ENCODE results near the gene CEP112.
"Not testable (repeated sequence)": the region's sequence is repeated elsewhere in the genome, so short reads cannot be mapped to it uniquely, and the experiment has no call there.

The CEP112 gene

GRCh38 chr17:65783845-65784334 lies 408.0 kb downstream of the CEP112 start:
- H3K27ac ChIP-seq, result peak overlapping the region; percentile 23 to 48
- intact Hi-C loops (cut with DNase I; ENCODE audit: low total_unique reads), result loop anchor here (5.0 kb wide), 1 partner anchor 222 kb away; the partner anchor contains the start of gene AXIN2

GRCh38 chr17:65782104-65782706 lies 409.7 kb downstream of the CEP112 start:
- peaks cover 0 to 24% (median 11%) of the 10 kb centered on the region in 4 donors for H3K4me1 ChIP-seq
- not testable (repeated sequence) for H3K9me3 ChIP-seq, H3K4me3 ChIP-seq, DNase-seq, H3K27ac ChIP-seq, H3K36me3 ChIP-seq, H3K27me3 ChIP-seq
- intact Hi-C loops (cut with DNase I; ENCODE audit: low total_unique reads), result loop anchor here (5.0 kb wide), 1 partner anchor 220 kb away; the partner anchor contains the start of gene AXIN2

More at GRCh38 chr17:65783845-65784334, 408.0 kb downstream of the CEP112 start:
- Histone ChIP-seq H3K27me3 (no peaks in the 10 kb centered on the region), H3K4me3 (no peak overlapping the region), H3K9me3 (no peaks in the 10 kb centered on the region), H3K4me1 (peaks cover 0 to 24% (median 11%) of the 10 kb centered on the region in 4 donors), H3K36me3 (no peaks in the 10 kb centered on the region)
- TF ChIP-seq CTCF (IDR thresholded peaks at IDR 0.05), result no peak
- DNase-seq, result no peak

GRCh38 chr17:65780111-65780510 lies 411.8 kb downstream of the CEP112 start:
- H3K4me1 ChIP-seq, result peaks cover 0 to 17% (median 11%) of the 10 kb centered on the region in 4 donors
- H3K4me3 ChIP-seq, result no peak overlapping the region
- H3K9me3 ChIP-seq, result no peaks in the 10 kb centered on the region
- intact Hi-C loops (cut with DNase I; ENCODE audit: low total_unique reads), result loop anchor here (5.0 kb wide), 1 partner anchor 218 kb away; the partner anchor contains the start of gene AXIN2
- H3K27ac ChIP-seq, result no peak overlapping the region
- no peaks in the 10 kb centered on the region for H3K27me3 ChIP-seq
- TF ChIP-seq CTCF (IDR thresholded peaks at IDR 0.05), result no peak
- no peak for DNase-seq
- H3K36me3 ChIP-seq, result no peaks in the 10 kb centered on the region

DNA sequence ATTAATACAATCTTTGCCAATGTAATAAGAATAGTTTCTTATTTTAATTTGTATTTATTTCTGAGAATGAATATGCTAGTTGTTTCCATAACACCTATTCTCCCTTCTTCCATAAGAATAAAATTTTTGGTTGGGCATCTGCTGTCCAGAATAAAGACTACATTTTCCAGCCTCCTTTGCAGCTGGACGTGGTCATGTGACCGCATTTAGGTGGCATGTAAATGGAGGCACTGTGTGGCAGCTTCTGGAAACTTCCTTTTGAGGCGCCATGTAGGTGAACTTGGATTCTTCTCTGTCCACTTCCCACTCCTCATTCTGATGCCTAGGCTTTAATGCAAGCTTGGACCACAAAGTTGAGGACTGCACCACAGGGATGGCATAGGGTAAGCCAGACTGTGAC lies 415.0 kb downstream of the CEP112 start:
- no peaks in the 10 kb centered on the region for H3K36me3 ChIP-seq
- no peak for TF ChIP-seq CTCF (IDR thresholded peaks at IDR 0.05)
- intact Hi-C loops (cut with DNase I; ENCODE audit: low total_unique reads), result no loop called here

GRCh38 chr17:65774787-65775186 lies 417.1 kb downstream of the CEP112 start:
- Histone ChIP-seq H3K27ac (no peak overlapping the region), H3K9me3 (no peaks in the 10 kb centered on the region), H3K27me3 (no peaks in the 10 kb centered on the region), H3K4me1 (no peaks in the 10 kb centered on the region), H3K4me3 (no peak overlapping the region), H3K36me3 (no peaks in the 10 kb centered on the region)
- intact Hi-C loops (cut with DNase I; ENCODE audit: low total_unique reads), result no loop called here
- DNase-seq, result no peak
- no peak for TF ChIP-seq CTCF (IDR thresholded peaks at IDR 0.05)

More for the DNA sequence above, 415.0 kb downstream of the CEP112 start:
- H3K27me3 ChIP-seq, result no peaks in the 10 kb centered on the region
- no peak for DNase-seq
- H3K4me1 ChIP-seq, result no peaks in the 10 kb centered on the region
- H3K9me3 ChIP-seq, result no peaks in the 10 kb centered on the region
- H3K27ac ChIP-seq, result no peak overlapping the region
- H3K4me3 ChIP-seq, result no peak overlapping the region

GRCh38 chr17:65772989-65773388 lies 418.9 kb downstream of the CEP112 start:
- Histone ChIP-seq H3K4me1 (no peaks in the 10 kb centered on the region), H3K9me3 (no peaks in the 10 kb centered on the region), H3K27ac (no peak overlapping the region), H3K27me3 (no peaks in the 10 kb centered on the region), H3K4me3 (no peak overlapping the region), H3K36me3 (no peaks in the 10 kb centered on the region)
- DNase-seq, result no peak
- intact Hi-C loops (cut with DNase I; ENCODE audit: low total_unique reads), result no loop called here
- no peak for TF ChIP-seq CTCF (IDR thresholded peaks at IDR 0.05)
